Stimulated activated CD4-positive, alpha-beta T cell treated with anti-CD3 and anti-CD28 coated beads, TNF-alpha, amount 100 ng/mL, for 1 hour (primary cell): ENCODE measurements around the gene SSBP3.
"Not testable (repeated sequence)": the region's sequence is repeated elsewhere in the genome, so short reads cannot be mapped to it uniquely, and the experiment has no call there.

Experiments
- DNase-seq, 3 donors: peaks; one replicate each; pipeline ENCODE4 v3.0.0-alpha.2; 2020; ENCODE audit warnings: low read depth in 3 of 3, low spot score in 1 of 3

SSBP3 gene

GRCh38 chr1:54352755-54353154, 53.4 kb downstream of the SSBP3 start:
- DNase-seq, result no peak

DNA sequence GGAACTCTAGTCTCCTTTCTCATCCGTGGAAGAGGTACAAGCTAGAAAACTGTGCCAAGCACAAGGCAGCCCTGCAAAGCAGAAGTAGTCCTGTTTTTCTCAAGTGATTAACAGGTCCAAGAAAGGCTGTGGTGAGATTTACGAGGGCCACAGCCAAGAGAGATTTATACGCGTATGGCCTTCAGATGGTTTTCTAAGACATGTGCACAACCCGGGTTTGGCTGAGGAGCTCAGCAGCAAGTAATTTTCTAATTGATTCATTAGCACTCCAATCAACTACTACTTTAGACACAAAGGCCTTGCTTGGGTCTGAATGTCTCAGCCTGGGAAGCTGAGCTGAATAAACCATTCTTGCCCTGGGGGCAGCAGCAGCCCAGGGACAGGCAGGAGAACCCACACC, 55.8 kb downstream of the SSBP3 start:
- no peak for DNase-seq

DNA sequence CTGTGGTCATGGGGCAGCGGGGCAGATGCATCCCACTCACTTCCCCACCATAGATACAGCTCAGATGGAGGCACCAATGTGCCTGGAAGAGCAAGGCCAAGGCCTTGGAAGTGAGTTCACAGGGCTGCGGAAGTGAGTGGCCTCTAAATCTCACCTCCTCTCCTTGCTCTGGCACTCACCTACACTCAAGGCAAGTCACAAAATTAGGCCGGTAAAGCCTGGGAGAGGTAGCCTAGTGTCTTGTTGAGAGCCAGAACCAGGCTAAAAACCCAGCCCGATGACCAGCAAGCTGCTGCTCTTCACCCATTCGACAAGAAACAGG, 57.5 kb downstream of the SSBP3 start:
- DNase-seq, result no peak

- no peak for DNase-seq
Observed at GRCh38 chr1:54347955-54348699, 58.1 kb downstream of the SSBP3 start.

DNA sequence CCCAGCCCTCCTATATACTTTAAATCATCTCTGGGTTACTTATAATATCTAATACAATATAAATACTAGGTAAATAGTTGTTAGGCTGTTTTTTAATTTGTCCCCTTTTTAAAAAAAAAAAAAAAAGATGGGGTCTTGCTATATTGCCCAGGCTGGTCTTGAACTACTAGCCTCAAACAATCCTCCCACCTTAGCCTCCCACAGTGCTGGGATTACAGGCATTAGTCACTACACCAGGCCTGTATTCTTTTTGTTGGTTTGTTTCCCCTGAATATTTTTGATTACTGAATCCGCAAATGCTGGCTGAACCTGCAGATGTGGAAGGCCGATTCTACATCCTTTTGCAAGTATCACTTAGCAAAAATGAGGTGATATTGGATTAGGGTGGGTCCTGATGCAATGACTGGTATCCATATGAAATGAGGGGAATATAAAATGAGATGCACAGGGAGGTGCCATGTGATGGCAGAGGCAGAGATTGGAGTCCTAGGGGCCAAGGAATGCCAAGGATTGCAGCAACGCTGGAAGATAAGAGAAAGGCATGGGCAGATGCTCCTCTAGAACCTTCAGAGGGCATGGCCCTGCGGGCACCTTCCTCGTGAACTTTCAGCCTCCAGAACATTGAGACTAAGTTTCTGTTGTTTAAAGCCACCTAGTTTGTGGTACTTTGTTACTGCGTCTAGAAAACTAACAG, 58.8 kb downstream of the SSBP3 start:
- no peak for DNase-seq

DNA sequence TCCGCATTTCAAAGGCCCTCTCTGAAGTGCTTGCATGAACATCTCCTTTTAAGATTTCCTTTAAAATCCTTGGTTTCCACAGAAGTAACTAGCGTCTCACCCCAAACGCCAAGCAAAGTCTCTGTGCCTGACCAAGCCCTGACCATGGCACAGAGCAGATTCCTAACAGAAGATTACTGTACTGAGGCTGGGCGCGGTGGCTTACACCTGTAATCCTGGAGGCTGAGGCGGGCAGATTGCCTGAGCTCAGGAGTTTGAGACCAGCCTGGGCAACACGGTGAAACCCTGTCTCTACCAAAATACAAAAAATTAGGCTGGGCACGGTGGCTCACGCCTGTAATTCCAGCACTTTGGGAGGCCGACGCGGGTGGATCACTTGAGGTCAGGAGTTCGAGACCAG, 60.6 kb downstream of the SSBP3 start:
- DNase-seq, result not testable (repeated sequence)

DNA sequence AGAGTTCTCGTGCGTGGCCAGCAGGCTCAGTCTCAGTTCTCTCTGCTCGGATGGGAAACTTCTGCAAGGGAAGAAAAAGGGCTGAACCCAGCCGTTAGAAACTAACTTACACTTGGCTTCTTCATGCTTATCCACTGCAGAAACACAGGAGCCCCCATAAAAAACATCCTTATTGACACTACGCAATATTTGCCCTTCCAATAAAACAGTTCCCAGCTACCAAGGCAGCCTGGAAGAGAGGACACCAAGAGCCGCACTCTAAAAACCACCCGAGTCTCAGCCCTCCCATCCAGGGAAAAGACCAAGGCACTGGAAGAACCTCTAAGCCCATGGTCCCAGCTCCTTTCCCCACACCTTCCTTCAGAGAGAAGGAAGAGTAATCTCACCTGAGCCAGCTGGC, 61.1 kb downstream of the SSBP3 start:
- no peak for DNase-seq

GRCh38 chr1:54342742-54343687, 63.2 kb downstream of the SSBP3 start:
- DNase-seq, result no peak

GRCh38 chr1:54342288-54342687, 63.9 kb downstream of the SSBP3 start:
- DNase-seq, result no peak

GRCh38 chr1:54341763-54342162, 64.4 kb downstream of the SSBP3 start:
- no peak for DNase-seq

DNA sequence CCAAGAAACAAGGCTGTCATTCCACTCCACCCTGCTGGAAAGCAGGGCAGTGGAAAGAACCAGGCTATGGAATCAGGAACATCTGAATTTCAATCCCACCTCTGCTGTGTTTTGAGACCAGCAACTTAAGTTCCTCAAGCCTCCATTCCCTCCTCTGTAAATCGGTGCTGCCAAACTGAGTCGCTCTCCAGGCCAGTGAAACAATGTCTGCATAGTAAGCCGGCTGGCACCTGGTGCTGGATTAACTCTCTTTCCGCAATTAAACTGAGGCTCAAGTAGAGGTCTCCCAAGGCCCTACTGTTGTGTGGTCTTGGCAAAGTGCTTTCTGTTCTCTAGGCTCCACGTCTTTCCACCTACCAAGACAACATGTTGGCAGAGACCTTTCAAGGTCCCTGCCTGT, 65.3 kb downstream of the SSBP3 start:
- no peak for DNase-seq

DNA sequence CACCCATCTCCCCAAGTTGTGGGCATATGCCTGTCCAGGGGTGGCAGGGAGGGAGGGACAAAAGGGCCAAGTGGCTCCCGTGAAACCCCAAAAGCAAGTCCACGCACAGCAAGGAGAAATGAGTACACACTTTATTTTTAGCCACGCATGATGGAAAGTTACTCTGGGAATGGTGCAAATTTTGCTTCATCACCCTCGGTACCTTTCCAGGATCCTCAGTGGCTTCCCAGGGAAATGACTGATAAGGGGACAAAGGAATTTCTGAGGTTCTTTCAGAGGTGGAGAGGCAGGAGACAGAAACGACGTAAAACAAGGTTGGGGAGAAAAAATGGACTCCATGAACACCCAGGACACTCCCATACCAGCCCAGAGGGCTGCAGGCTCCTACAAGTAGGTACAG, 65.8 kb downstream of the SSBP3 start:
- no peak for DNase-seq

GRCh38 chr1:54339126-54339525, 67.1 kb downstream of the SSBP3 start:
- DNase-seq, result no peak

DNA sequence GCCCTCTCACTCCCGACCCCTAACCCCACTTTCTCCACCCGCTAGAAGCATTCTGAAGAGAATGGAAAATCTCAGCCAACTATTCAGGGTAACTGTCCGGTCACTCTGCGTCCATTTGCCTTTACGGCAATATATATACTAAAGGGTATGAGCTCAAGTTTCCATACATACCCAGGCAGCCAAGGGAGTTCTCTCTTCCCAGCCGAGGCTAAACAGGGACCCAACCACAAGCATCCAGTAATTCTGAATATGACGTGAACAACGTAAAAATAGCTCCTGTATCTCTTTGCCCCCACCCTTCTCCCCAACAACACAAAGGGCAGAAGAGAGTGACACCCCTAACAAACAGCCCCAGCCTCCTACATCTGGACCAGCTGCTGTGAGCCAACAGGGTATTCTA, 67.7 kb downstream of the SSBP3 start:
- no peak for DNase-seq

DNA sequence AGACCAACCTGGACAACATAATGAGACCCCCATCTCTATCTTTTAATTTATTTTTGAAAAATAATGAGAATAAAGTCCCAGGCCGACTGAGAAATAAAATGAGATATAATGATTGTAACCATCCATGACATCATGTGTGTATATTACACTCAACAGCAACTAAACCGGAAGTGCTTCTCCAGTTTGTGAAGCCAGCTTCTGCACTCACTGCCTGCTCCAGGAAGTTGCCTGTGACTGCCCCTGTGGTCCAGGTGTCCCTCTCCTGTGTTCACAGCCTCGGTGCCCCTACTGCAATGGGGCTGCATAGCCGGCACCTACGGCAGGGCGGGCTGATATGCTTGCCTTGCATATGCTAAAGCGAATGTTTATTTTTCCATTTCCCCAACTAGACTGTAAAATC, 68.3 kb downstream of the SSBP3 start:
- DNase-seq, result no peak

- DNase-seq, result no peak
Observed at GRCh38 chr1:54337034-54337433, 69.2 kb downstream of the SSBP3 start.

GRCh38 chr1:54336116-54336515, 70.1 kb downstream of the SSBP3 start:
- DNase-seq, result no peak

DNA sequence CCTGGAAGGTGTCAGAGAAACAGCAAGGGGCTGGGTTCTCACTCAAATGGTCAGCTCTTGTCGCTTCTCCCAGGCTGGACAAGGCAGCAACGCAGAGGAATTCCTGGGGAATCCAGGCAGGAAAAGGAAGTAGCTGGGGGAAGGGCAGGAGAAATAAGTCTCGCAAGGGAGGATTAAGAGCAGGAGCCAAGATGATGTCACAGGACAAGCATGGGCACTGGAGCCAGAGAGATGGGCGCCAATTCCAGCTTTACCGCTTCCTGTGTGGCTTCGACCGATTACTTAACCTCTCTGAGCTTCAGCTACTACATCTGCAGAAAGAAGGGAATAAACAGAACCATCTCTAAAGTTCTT, 70.5 kb downstream of the SSBP3 start:
- no peak for DNase-seq

- no peak for DNase-seq
Observed at GRCh38 chr1:54335011-54335754, 71.0 kb downstream of the SSBP3 start.

GRCh38 chr1:54332781-54333585, 73.2 kb downstream of the SSBP3 start:
- DNase-seq, result no peak
